NCI-H128 (cell line): ENCODE results near the gene CMPK1.
"Not testable (repeated sequence)": the region's sequence is repeated elsewhere in the genome, so short reads cannot be mapped to it uniquely, and the experiment has no call there.

Source experiments
- DNase-seq: peaks from one replicate; lab custom pipeline; 2025; ENCODE audit not compliant: unreplicated experiment; lab: John Stamatoyannopoulos, UW

Gene CMPK1, protein sequence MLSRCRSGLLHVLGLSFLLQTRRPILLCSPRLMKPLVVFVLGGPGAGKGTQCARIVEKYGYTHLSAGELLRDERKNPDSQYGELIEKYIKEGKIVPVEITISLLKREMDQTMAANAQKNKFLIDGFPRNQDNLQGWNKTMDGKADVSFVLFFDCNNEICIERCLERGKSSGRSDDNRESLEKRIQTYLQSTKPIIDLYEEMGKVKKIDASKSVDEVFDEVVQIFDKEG

DNA sequence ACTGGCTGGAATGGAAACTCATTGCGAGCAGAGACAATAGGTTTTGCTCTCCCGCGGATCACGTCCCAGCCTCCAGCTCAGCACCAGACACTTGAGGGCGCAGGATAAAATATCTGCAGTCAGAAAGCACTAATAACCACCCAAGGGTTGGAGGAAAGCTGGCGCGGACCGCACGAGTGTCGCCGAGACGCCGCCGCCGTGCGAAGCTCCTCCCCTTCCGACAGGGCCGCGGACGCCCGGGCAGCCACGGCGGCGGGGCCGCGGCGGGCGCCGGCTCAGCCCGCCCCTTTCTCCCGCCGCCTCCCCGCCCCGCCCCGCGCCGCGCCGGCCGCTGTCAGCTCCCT is at the start of gene CMPK1:
CMPK1 (plus strand) TSS at position 213 of the 344 bp plus-strand sequence. CDS start 156 bp downstream, outside the sequence.
- peak; percentile 85 for DNase-seq

DNA sequence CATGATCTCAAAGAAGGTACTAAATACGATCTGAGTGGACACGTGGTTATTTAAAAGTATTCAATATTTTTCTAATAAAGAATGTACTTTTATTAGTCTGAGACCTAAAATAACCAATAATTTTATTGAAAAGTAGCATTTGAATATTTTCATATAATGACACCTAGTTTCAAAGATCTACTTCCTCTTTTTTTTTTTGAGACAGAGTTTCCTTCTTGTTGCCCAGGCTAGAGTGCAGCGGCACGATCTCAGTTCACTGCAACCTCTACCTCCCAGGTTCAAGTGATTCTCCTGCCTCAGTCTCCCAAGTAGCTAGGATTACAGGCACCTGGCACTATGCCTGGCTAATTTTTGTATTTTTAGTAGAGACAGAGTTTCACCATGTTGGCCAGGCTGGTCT is 45.5 kb upstream of the CMPK1 start:
- DNase-seq = not testable (repeated sequence)

DNA sequence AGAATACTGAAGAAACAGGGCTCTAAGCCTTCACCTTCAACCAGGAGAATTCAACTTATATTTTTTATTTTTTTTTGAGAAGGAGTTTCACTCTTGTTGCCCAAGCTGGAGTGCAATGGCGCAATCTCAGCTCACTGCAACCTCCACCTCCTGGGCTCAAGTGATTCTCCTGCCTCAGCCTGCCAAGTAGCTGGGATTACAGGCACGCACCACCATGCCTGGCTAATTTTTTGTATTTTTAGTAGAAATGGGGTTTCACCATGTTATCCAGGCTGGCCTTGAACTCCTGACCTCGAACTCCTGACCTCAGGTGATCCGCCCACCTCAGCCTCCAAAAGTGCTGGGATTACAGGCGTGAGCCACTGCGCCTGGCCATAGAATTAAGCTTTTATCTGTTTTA is 38.7 kb upstream of the CMPK1 start:
- not testable (repeated sequence) for DNase-seq

DNA sequence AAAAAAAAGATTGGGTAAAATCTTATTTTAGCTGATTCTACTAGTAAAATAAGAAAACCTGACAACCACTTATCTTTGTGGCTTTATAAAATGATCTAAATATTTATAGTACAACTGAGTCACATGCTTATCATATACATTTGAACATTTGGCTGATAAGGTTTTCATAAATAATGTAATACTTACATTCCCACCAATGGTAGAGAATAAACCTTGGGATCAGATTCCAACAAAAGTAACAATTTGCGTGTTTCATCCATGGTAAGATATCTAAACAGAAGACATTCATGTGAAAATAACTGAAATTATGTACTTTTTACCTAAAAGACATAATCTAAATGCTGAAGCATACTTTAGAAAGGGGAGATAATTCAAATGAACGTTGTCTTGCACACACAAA is 38.0 kb upstream of the CMPK1 start:
- DNase-seq = no peak

DNA sequence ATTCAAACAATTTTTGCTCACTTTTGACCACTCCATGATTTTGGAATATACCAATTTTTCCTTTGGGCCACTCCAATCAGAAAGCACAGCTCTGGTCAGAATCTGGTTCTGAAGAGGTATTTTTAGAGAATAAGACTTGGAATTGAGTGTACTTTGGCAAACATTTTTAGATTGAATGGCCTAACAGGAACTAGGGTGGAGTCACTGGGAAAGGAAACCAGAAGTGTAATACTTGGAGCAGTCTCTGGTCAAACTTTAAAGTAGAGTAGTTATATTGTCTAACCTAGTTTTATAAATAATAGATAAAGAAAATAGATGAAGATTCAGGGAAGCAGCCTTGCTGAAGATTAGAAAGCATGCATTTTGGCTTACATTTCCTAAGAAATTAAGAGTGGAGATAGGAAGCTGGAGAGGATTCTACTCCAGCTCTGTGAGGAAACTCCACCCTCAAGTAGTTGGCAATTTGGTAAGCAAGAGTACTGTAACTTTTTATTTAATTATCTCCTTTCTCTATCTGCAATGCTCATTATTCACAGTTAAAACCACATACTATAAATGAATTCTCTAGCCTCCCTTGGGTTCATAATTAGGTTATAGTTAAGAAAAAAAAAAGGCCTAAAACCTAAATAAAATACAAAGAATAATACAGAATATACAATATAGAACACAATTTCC is 35.4 kb upstream of the CMPK1 start:
- DNase-seq = no peak

DNA sequence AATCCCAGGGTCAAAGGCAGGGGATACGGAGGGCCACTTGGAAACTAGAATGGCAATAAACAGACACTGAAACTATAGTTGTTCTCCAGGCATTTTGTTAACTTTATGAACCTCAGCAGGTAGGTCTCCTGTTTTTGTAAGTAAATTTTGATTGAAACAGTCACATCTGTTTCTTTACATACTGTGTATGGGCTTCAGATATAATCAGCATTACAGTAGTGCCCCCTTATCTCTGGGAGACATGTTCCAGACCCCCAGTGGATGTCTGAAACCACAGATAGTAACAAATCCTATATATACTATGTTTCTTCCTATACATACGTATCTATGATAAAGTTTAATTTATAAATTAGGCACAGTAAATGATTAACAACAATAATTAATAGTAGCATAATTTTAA is 31.1 kb upstream of the CMPK1 start:
- no peak for DNase-seq

DNA sequence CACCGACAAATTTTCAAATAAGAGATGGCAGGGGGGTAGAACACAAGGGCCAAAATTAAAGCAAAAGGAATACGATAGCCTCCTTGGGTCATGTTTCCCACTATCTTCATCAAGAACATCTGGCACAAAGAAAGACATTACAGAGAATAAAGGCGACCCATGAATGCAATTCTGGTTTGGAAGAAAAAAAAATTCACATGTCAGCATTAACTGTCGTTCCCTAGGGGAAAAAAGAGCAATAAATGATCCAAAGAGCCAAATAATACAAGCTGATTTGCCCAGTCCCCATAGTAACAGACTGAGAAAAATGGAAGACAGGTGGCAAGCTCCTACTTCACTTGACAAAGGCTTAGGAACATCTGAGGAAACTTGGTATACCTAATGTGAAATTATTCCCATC is 24.2 kb upstream of the CMPK1 start:
- no peak for DNase-seq

DNA sequence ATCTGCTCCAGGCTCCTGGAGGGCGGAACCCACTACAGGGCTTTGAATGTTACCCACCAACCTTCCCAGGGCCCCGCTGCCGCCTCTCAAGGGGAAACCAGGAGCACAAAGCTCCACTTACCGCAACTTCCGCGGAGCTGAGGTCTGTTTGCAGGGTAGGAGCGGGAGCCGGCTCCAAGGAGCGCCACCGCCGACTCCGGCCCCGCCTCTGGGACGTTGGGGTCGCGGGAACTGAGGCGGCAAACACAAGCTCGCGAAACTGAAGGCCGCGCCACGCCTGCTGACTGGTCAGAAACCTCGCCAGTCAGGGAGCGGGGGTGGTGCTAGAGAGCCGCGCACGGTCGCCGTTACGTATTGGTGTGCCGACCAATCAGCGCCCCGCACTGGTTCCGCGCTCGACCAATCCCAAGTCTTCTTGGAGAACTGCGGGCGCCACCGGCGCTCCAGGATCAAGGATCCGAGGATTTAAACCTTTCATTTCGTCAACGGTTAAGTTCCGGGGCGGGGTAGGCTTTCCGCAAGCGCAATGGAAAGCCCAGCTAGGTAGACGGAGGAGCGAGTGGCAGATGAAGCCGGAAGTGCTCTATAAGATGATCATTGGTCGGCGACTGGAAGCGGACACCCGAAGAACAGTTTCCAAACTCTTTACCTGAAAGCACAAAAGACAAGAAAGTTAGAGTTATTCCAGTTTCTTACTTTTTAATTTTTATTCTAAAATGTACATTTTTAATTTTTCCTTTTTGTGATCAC is 19.5 kb upstream of the CMPK1 start, which contains the start of gene STIL:
STIL (minus strand) TSS at position 233 of the 750 bp plus-strand sequence. CDS start 3,828 bp downstream, outside the sequence.
- DNase-seq = peak; percentile 99

DNA sequence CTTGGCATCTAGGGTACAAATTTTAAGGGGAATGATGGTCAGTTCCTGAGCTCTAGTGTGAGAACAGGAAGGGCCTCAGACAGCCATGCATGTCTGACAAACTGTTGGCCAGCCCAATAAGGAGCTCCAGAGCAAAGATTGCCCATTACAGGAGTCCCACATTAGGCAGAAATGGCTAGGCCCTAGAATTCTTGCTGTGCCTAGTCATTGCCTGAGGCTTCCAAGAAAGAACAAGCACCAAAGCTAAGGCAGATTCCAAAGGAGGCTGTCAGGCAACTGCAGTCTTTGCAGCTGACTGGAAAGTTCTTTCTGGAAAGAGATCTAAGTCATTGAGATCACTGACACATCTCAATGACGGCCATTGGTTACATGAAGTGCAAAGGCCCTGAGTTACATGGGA is 15.7 kb upstream of the CMPK1 start:
- DNase-seq = no peak

DNA sequence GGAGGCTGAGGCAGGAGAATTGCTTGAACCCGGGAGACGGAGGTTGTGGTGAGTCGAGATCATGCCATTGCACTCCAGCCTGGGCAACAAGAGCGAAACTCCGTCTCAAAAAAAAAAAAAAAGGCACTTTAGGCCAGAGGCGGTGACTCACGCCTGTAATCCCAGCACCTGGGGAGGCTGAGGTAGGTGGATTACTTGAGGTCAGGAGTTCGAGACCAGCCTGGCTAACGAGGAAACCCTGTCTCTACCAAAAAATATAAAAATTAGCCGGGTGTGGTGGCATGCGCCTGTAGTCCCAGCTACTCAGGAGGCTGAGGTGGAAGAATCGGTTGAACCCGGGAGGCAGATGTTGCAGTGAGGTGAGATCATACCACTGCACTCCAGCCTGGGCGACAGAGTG is 13.6 kb upstream of the CMPK1 start:
- DNase-seq = not testable (repeated sequence)

DNA sequence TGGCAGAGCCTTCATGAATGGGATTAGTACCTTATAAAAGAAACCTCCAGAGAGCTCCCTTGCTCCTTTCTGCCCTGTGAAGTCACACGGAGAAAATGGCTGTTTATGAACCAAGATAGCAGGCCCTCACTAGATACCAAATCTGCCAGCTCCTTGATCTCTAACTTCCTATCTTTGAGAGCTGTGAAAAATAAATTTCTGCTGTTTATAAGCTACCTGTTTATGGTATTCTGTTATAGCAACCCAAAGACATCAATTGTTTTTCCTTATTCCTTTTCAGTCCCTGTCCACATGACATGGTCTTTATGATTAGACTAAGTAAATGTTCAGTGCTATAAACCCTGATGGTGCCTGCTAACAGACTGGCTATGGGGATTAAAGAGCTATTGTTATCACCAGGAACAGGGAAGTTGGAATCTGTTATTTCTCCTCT is 10.0 kb upstream of the CMPK1 start:
- DNase-seq = no peak

DNA sequence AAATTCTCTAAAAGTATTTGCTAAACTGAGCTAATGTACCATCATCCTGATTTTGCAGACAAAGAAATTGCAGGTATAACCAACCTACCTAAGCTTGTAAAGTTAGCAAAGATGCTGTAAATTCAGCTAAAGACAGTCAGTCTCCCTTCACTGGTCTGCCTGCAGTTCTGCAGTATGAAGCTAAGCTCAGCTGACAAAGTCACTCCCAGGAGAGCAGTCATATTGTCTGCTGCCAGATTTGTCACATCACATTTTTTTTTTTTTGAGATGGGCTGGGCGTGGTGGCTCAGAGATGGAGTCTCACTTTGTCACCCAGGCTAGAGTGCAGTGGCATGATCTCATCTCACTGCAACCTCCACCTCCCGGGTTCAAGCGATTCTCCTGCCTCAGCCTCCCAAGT is 8.9 kb upstream of the CMPK1 start:
- no peak for DNase-seq

DNA sequence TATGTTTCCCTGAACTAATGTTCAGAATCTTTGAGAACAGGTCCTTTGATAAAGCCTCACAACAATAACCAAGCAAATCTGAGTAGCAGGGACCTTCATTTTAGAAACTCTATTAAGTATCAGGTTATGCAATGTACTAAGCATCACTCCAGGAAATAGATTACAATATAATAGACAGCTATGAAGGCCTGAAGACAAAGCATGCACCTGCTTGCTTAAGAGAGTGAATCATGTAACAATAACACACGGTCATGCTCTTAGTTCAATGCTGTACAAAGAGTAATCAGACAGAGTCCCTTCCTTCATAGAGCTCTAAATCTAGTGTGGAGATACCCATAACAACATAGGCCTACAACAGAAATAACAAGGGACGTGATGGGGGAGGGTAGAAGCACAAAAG is 8.1 kb upstream of the CMPK1 start:
- DNase-seq = no peak

DNA sequence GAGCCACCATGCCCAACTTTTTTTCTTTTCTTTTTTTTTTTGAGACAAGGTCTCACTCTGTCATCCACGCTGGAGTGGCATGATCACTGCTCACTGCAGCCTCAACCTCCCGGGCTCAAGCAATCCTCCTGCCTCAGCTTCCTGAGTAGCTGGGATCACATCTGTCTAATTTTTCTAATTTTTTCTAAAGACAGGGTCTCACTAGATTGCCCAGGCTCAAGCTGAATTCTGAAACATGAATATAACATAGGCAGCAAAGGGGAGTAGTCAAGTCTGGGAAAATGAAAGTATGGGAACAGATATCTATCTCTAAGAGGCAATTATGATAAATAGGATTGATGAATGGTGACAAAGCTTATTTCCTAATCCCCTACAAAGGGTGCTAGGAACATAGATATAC is 7.3 kb upstream of the CMPK1 start:
- no peak for DNase-seq

DNA sequence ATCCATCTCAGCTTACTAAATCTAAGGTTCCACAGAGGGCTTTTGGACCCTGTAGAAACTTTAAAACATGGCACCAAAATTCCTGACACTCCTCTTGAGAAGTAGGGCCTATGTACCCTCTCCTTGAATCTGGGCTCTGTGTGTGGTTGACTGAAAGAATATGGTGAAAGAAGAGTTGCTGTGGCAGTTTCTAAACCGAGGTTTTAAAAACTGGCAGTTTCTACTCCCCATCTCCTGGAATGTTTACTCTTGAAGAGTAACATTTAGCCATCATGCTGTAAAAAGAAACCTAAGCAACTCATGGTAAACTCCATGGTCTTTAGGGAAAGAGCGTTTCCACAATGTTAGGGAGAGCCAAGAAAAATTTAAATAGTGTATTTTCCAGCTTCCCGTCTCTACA is 4.6 kb upstream of the CMPK1 start:
- DNase-seq = no peak

DNA sequence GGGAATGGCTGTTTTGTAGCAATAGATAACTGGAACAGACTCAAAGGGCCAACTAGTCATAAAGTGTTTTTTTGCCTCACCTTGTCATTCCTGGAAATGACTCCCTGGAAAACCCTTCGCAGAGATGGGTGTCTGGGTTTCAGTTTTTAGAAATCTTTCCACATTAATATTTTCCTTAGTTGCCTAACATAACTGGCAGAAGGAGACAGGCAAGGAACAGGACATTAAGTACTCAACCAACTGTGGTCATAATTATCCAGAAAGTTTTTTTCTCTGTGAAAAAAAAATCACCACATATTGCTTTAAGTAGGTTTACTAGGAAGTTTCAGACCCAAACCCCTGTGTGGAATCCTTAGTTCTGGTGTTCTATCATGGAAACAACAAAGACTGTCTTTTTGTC is 3.4 kb upstream of the CMPK1 start:
- no peak for DNase-seq

DNA sequence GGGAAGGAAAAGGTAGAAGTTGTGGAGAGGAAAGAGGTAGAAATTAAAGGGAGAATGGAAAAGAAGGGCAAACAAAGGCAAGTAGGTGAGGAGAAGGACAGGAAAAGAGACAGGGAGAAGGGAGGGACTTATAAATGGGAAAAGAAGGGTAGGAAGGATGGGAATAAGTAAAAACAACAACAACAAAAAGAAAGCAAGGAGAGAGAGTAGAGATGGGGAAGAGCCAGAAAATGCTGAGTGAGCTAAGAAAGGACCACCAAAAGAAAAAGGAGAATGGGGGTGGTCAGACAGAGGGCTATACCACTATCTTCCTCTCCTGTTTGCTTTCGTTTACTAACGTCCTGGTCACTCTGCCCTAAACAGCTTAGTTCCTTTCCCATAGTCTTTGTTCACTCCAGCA is 1.7 kb upstream of the CMPK1 start:
- no peak for DNase-seq

DNA sequence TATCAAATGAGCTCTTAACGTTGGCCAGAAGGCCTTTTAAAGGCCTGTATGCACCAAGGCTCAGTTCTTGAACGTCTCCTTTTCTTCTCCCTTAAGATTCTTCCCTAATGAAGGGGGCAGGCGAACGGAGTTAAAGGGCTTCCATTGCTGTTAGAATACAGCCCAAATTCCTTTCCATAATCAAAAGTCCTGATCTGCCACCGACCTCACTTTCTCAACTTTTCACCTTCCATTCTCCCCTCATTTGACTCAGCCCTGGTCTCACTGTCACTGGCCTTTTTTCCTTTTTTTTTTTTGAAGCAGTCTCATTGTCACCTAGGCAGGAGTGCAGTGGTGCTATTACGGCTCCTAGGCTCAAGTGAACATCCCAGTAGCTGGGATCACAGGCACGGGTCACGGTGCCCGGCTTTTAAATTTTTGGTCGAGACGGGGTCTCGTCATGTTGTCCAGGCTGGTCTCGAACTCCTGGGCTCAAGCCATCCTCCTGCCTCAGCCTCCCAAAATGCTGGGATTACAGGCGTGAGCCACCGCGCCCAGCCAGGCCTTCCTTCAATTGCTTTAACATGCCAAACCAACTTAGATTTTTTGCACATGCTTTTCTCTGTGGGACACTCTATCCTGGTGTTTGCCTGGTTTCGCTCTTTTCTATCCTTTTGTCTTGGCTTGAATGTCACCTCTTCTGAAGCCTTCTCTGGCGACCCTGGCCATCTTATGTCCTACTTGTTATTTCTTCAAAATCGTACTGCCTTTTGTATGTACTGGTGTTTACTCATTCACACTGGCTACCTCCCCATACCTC is 612 bp upstream of the CMPK1 start:
- DNase-seq = no peak

DNA sequence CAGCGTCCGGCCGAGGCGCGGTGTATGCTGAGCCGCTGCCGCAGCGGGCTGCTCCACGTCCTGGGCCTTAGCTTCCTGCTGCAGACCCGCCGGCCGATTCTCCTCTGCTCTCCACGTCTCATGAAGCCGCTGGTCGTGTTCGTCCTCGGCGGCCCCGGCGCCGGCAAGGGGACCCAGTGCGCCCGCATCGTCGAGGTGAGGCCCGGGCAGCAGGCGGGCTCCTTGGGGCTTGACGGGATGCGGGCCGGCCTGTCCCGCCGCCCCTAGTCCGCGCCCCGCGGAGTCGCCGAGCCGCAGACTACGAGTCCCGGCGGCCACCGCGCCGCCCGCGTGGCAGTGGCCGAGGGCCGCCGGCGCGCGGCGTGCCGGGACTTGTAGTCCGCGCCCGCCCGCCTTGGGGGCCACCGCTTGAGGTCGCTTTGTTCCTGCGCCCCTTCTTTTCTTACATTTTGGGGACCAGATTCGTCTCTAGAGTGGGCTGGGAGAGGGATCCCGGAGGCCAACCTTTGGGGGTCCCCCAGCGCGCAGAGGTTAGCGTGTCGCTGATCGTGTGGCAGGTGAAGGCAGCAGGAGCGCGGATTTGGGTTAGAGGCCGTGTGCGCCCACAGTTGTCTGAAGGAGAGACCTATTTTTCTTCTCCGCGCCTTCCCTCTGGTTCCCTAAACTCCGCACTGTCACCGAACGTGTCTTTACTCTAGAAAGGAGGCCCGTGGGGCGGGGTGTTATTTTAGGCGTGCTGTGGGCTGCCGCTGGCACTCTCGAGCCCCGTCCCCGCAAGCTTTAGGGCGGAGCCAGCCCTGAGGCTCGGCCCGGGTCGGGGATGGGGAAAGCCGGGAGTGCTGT is 553 bp downstream of the CMPK1 start:
- peak; percentile 61 for DNase-seq

DNA sequence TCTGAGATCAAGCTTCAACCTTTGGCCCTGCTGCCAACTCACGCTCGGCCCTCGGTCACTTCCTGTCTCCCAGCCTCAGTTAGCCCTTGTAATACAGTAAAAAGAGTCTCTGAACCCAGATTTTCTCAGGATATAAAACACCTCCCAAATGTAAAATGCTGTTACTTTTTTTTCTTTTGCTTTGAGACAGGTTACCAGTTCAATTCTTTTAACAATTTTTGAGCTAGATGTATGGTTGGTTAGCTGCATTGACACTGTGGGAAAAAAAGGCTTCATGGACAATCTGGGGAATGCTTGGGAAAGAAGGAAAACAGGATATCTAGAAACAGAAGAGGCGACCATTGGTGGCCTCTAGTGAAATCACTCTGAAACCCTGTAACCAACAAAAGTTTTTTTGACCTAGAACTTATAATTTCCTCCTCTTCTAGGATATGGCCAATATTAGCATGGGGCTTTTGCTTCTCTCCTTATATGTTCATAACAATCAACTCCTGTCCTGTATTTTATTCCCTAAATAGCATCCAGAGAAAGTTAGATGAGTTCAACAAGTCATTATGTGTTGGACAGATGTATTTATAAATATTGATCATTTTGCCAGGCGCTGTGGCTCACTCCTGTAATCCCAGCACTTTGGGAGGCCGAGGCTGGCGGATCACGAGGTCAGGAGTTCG is 1.3 kb downstream of the CMPK1 start:
- no peak for DNase-seq
